NCI-H2081 treated with DMSO at 0.1 percent for 48 hours (cell line): ENCODE results near the gene IPO5.

ENCODE experiments used
- DNase-seq: peaks from one replicate; lab custom pipeline; 2025; lab: John Stamatoyannopoulos, UW

IPO5 gene

GRCh38 chr13:97953376-97953970, at the start of gene IPO5:
TSS of gene IPO5 (plus strand) at chr13:97953675. CDS start at chr13:97976697, 23,022 bp downstream.
- no peak for DNase-seq

- no peak for DNase-seq
These were observed 49.4 kb upstream of the IPO5 start for GRCh38 chr13:97904059-97904458.

DNA sequence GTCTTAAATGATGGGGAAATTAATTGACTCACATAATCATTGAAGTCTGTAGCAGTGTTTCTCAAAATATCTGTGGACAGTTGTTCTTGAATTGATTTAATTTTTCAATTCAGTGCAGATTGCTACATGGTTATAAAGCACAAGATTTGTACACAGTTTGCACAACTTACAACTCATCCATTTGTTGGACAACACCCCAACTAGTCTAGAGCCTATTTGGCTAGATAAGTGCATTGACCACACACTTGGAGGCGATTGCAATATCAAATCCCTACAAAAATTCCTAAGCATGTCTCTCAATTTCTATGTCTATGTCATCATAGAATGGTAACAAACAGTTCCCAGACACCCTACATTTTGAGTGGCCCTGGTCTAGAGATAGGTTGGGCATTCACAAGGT, 48.0 kb upstream of the IPO5 start:
- no peak for DNase-seq

DNA sequence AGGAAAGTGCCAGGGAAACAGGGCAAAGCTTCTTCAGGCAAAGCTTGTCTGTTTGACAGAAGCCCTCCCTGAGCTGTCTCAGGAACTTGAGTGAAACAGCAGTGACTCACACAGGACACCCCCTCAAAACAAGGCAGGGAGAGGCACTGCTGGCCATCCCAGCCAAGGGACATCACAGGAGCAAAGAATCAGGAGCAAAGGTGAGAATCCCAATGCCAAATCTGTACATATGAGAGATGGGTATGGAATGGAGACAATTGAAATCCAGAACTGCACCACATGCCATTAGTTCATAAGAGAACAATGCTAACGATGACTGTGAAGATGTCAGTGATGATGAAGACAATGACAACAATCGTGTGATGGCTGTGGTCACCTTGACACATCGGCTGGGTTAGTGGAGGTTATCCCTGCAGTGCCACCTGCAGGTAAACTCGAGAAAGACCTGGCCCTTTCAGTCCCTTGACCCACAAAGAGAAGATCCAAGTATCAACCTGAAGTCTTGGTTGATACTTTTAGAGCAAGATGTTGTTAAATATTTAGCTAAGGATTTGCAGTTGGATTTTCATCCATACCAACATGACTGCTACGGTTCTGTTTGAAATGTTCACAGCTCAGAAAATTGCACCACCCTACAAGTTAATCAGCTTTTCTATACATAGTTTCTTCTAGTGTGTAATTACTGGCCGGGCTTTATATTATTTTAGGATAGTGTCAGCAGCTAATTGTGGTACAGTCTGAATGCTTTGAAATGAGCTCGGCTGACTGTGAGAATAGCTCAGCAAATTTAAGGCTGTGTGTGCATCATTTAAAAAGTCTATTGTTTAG, 42.0 kb upstream of the IPO5 start:
- no peak for DNase-seq

DNA sequence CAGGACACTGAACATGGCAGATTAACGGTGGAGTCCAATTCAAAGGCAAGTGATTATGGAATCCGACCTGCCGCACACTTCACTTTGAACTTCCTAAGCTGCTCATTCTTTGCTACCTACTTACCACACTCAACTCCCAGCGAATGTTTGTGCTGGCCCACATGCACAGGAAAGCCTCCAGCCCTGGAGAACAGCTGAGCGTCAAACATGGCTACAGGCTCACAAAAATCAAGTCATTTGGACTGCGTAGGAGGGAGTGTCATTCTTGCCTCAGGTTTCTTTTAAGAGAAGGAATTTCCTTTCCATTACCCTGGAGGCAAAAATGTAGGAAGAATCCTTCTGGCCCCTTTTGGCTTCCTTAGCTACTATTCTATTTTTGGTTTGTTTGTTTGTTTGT, 41.3 kb upstream of the IPO5 start:
- no peak for DNase-seq

DNA sequence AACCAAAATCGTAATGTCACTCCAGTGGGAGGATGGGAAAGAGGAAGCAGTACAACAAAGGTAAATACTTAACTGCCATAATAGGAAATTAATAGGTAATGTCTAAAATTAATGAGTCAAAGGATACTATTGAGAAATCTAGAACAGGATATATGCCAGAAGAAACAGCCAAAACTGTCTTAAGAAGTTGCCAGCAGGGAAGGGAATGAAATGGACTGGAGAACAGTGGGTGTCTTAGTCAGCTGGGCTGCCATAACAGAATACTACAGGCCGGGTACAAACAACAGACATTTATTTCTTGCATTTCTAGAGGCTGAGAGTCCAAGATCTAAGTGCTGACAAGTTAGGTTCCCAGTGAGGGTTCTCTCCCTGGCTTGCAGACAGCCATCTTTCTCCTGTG, 40.3 kb upstream of the IPO5 start:
- no peak for DNase-seq

- no peak for DNase-seq
These were observed 38.9 kb upstream of the IPO5 start for GRCh38 chr13:97914540-97914939.

GRCh38 chr13:97921176-97921816, 32.2 kb upstream of the IPO5 start:
- DNase-seq = no peak

GRCh38 chr13:97928301-97928700, 25.2 kb upstream of the IPO5 start:
- no peak for DNase-seq

DNA sequence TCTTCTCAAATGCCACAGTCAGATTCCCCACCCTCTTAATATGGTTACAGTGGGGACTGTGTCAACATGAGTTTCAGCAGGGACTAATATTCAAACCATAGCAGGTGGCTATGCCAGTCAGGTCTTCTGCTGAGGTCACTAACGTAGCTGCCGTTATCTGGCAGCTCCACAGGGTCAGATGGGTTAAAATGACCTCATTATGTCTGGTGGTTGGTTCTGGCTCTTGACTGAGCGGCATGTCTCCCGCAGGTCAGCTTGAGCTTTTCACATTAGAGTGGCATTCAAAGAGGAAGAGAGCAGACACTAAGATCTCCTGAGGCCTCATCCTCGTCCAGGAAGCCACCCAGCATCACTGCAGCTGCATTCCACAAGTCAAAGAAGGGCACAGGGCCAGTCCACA, 21.4 kb upstream of the IPO5 start:
- DNase-seq = no peak

DNA sequence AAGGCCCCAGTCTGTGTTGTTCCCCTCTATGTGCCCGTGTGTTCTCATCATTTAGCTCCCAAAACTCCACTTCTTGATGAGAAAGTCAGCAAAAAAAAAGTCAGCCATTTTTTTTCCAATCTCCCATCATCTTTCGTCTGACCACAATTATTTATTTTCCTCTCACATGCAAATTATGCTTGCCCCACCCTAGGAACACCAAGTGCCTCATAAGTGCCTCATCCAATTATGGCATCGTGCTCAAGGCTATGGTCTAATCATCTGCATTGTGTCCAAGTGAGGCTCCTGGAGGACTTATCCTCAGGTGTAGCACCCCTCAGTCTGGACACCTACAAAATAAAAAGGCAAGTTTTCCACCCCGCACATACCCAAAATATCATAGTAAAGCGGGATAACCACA, 20.8 kb upstream of the IPO5 start:
- DNase-seq = no peak

DNA sequence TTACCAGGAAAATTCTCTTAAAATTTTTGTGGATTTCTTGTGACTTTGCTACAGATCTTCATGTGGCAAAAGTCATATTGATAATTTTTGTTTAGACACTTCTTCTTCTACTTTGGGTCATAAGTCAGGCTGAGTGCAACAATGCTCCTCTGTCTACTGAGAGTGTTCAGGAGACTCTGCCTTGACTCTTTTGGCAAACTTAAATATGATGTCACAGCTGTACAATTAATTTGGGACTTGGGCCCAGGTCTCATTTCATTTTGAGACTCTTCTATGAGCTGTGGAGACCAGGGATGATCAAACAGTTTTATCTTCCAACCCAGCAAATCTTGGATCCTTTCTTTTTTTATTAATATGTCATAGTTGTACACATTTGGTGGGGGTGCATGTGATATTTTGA, 19.7 kb upstream of the IPO5 start:
- no peak for DNase-seq

DNA sequence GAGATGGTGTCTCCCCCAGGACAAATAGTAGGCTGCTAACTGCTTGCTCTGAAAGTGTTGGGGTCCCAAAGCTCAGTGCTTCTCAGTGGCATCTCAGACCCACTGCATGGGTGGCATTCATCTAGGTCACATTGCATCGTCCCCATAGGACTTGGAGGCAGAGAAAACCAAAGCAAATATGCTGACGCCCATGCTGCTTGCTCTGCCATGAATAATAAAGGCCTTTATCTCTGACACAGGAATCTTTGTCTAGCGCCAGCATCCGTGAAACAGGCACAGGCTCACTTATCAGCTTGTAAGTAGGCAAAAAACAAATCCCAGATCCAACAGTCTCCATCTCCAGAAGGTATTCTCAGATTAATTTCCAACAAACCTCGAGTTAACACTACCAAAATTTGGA, 18.9 kb upstream of the IPO5 start:
- DNase-seq = no peak

DNA sequence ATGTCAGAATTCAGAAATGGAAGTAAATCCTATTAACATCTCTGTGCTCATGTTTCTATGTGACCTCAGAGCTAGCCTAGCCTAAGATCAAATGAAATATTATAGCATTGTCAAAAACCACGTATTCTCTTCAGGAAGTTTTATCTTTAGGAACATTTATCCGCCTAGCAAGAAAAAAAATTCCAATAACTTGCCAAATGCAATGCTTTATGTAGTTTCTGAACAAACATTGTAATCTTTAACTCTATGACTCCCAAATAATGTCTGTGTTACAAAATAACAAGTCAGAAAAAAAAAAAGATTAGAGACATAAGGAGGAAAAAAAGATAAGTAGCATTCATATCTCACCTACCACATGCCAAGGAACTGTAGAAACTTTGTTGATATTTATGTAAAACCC, 18.4 kb upstream of the IPO5 start:
- DNase-seq = no peak

DNA sequence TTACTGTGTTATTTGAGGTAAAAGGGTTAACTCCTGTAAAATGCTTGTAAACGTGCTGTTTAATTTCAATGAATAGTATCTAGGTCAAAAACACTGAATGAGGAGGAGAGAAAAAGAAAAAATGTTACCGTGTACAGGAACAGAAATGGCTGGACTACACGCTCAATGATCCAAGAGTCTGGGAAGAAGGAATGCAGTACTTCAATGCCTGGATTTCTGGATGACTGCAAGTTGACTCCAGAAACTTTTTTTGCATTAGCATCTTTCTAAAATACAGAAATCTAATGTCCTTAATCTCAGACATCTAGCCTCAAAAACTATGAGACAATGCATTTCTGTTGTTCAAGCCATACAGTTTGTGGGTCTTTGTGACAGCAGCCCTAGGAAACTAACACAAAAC, 17.4 kb upstream of the IPO5 start:
- no peak for DNase-seq

- no peak for DNase-seq
These were observed 14.6 kb upstream of the IPO5 start for GRCh38 chr13:97938706-97939475.

DNA sequence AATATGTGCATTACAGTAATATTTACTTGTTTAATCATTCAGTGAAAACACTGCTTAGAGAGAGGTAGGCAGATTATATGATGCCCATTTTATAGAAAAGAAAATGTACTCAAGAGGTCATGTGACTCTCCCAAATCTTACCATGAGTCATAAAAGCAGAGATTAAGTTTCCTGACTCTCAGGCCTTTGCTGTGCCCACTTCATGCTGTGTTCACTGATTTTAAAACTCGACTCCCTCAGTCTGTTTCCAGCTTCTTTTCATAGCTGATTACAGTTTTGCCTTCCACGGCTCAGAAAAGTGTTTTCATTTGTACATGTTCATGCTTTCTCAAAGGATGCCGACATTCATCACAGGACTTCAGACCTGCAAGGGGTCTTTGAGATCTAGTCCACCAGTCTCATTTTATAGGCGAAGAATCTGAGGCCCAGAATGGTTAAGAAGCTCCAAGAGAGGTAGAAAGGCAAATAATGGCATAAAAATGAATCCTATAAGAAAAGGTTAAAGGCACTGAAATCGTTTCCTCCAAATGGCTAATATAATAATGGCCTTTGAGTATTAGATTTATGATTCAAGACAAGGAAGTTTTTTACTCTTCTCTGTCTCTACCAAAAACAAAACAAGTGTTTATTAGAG, 9.0 kb upstream of the IPO5 start:
- no peak for DNase-seq

DNA sequence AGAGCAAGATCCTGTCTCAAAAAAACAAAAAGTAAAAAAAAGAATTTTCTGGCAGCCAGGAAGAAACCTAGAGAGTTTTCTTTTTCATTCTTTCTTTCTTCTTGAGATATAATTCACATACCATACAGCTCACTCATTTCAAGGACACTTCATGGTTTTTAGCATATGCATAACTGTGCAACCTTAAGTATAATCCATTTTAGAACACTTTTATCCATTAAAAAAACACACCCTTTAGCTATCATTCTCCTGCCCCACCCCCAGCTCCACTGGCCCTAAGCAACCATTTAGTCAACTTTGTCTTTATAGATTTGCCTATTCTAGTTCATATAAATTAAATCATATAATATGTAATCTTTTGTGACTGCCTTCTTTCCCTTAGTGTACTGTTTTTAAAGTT, 8.1 kb upstream of the IPO5 start:
- no peak for DNase-seq

- no peak for DNase-seq
These were observed 7.6 kb upstream of the IPO5 start for GRCh38 chr13:97945792-97946419.

GRCh38 chr13:97946951-97947588, 6.4 kb upstream of the IPO5 start:
- DNase-seq = no peak

DNA sequence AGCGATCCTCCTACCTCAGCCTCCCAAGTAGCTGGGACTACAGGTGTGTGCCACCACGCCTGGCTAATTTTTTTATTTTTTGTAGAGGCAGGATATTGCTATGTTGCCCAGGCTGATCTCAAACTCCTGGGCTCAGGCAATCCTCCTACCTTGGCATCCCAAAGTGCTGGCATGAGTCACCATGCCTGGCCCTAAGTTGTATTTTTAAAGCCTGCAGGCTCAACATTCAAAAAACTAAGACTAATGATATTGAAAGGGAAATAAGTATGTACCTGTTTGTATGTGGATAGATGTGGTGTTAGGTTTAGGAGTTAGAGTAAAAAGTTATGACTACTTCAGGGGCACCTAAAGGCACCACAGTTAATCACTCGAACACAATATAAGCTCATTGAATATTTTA, 5.4 kb upstream of the IPO5 start:
- no peak for DNase-seq
